ENCODE data around the gene IL15. TPM values are rescaled to one million over a fixed set of nuclear protein-coding genes. Genes with fewer than 3 reads are reported as not detected.
"Not testable (repeated sequence)": the region's sequence is repeated elsewhere in the genome, so short reads cannot be mapped to it uniquely, and the experiment has no call there.

The IL15 gene
- total RNA-seq, 2 donors from 2014 or later: 1.2 to 2.0 TPM

- TF ChIP-seq CTCF (IDR thresholded peaks at IDR 0.05) (no peak), POLR2AphosphoS5 (IDR thresholded peaks at IDR 0.05) (no peak), POLR2A (IDR thresholded peaks at IDR 0.05) (no peak)
- no peak for DNase-seq (ENCODE audit: low spot score)
- Histone ChIP-seq H3K4me3 (no peak overlapping the region), H3K9me3 (no peaks in the 10 kb centered on the region), H3K4me1 (replicated peaks) (no peaks in the 10 kb centered on the region), H3K27ac (no peak overlapping the region), H3K27me3 (replicated peaks; ENCODE audit: insufficient read depth) (no peaks in the 10 kb centered on the region), H3K36me3 (no peaks in the 10 kb centered on the region)
- intact Hi-C loops (cut with DNase I): no loop called here
- WGBS: 69% methylated on average over 3 of the region's 3 CpGs
Observed at GRCh38 chr4:141684785-141685184, 48.4 kb downstream of the IL15 start.

GRCh38 chr4:141686146-141686775, 49.9 kb downstream of the IL15 start:
- WGBS: 69% methylated on average over 8 of the region's 8 CpGs
- TF ChIP-seq POLR2A (IDR thresholded peaks at IDR 0.05): no peak
- TF ChIP-seq CTCF (IDR thresholded peaks at IDR 0.05): no peak
- no peak for TF ChIP-seq POLR2AphosphoS5 (IDR thresholded peaks at IDR 0.05)
- intact Hi-C loops (cut with DNase I): no loop called here
- H3K27ac ChIP-seq: no peak overlapping the region
- no peaks in the 10 kb centered on the region for H3K9me3 ChIP-seq
- H3K27me3 ChIP-seq (replicated peaks; ENCODE audit: insufficient read depth): no peaks in the 10 kb centered on the region
- H3K4me3 ChIP-seq: no peak overlapping the region
- no peak for DNase-seq (ENCODE audit: low spot score)
- no peaks in the 10 kb centered on the region for H3K4me1 ChIP-seq (replicated peaks)
- H3K36me3 ChIP-seq: no peaks in the 10 kb centered on the region

DNA sequence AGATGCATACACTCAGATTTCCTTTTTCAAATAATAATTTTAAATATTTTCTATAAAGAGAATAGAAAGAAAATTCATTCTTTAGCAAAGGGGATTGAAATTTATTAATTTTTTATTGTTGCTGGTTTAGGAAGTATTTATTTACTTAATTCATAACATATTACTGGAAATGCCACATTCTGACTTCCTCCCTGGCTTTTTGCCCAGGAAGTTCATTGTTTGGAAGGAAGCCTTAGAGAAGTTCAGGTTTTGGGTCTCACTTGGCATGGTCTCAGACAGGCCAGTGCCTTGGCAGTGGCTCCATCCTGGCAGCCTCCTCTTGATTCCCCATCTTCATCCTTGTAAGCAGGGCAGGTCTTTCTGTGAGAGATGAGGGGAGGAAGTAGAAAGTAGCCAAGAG, 50.5 kb downstream of the IL15 start:
- no peaks in the 10 kb centered on the region for H3K36me3 ChIP-seq
- no peaks in the 10 kb centered on the region for H3K27me3 ChIP-seq (replicated peaks; ENCODE audit: insufficient read depth)
- TF ChIP-seq POLR2AphosphoS5 (IDR thresholded peaks at IDR 0.05): no peak
- TF ChIP-seq CTCF (IDR thresholded peaks at IDR 0.05): no peak
- TF ChIP-seq POLR2A (IDR thresholded peaks at IDR 0.05): no peak
- H3K27ac ChIP-seq: no peak overlapping the region
- H3K4me3 ChIP-seq: no peak overlapping the region
- intact Hi-C loops (cut with DNase I): no loop called here
- no peaks in the 10 kb centered on the region for H3K9me3 ChIP-seq
- no peak for DNase-seq (ENCODE audit: low spot score)
- H3K4me1 ChIP-seq (replicated peaks): no peaks in the 10 kb centered on the region

GRCh38 chr4:141689726-141690296, 53.4 kb downstream of the IL15 start:
- DNase-seq (ENCODE audit: low spot score); H3K9me3 ChIP-seq; H3K27me3 ChIP-seq (replicated peaks; ENCODE audit: insufficient read depth); H3K27ac ChIP-seq; H3K36me3 ChIP-seq; H3K4me3 ChIP-seq; intact Hi-C loops (cut with DNase I); H3K4me1 ChIP-seq (replicated peaks): not testable (repeated sequence)
- WGBS: 93% methylated on average over 27 of the region's 29 CpGs

DNA sequence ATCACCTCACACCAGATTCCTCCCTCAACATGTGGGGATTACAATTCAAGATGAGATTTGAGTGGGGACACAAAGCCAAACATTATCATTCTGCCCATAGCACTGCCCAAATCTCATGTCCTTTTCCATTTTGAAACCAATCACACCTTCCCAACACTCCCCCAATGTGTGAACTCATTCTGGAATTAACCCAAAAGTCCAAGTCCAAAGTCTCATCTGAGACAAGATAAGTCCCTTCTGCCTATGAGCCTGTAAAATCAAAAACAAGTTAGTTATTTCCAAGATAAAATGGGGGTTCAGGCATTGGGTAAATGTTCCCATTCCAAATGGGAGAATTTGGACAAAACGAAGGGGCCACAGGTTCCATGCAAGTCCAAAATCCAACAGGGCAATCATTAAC, 54.9 kb downstream of the IL15 start:
- 96% methylated on average over 1 of the region's 1 CpG for WGBS
- intact Hi-C loops (cut with DNase I): not testable (repeated sequence)

GRCh38 chr4:141692081-141692480, 55.7 kb downstream of the IL15 start:
- H3K9me3 ChIP-seq: no peaks in the 10 kb centered on the region
- H3K27ac ChIP-seq: no peak overlapping the region
- no peaks in the 10 kb centered on the region for H3K36me3 ChIP-seq
- intact Hi-C loops (cut with DNase I): no loop called here
- TF ChIP-seq POLR2A (IDR thresholded peaks at IDR 0.05) (no peak), CTCF (IDR thresholded peaks at IDR 0.05) (no peak), POLR2AphosphoS5 (IDR thresholded peaks at IDR 0.05) (no peak)
- 75% methylated on average over 2 of the region's 2 CpGs for WGBS
- no peaks in the 10 kb centered on the region for H3K27me3 ChIP-seq (replicated peaks; ENCODE audit: insufficient read depth)
- no peaks in the 10 kb centered on the region for H3K4me1 ChIP-seq (replicated peaks)
- no peak overlapping the region for H3K4me3 ChIP-seq
- DNase-seq (ENCODE audit: low spot score): no peak

More for the DNA sequence above, 54.9 kb downstream of the IL15 start:
- not testable (repeated sequence) for H3K4me3 ChIP-seq; H3K36me3 ChIP-seq; H3K9me3 ChIP-seq; H3K27ac ChIP-seq; H3K27me3 ChIP-seq (replicated peaks; ENCODE audit: insufficient read depth); DNase-seq (ENCODE audit: low spot score); H3K4me1 ChIP-seq (replicated peaks)

Measured in prostate gland (tissue), 2 donors.